GM12878 (cell line): Measurements from ENCODE around the gene CACNA1S. TPM values are rescaled to one million over a fixed set of nuclear protein-coding genes. Genes with fewer than 3 reads are reported as not detected.

Experiments
- ATAC-seq: fragments of 200-7000 bp; cut with Tn5 transposase; 3 replicates; pipeline ENCODE4 v1.9.1; 2020; ENCODE audit warnings: mild to moderate bottlenecking, moderate library complexity
- BruUV-seq: library from RNA; stranded (reverse); fragments of 400-500 nt; replicated peaks from 2 replicates; lab custom pipeline; 2021; lab: Mats Ljungman, UMichigan
- CTCF ChIA-PET: fragments of 300-600 bp; sonication (Branson Sonifier 250); formaldehyde crosslinking; extraction: SDS; loops from one replicate; lab custom pipeline; 2021; ENCODE audit warnings: inconsistent platforms; lab: Yijun Ruan, JAX
- POLR2A ChIA-PET: fragments of 350-600 bp; formaldehyde crosslinking; extraction: SDS; loops from one replicate; lab custom pipeline; 2021; ENCODE audit warnings: inconsistent platforms; lab: Charles Lee
- RAD21 ChIA-PET: fragments of 300-600 bp; sonication (Branson Sonifier 250); formaldehyde crosslinking; loops from one replicate; lab custom pipeline; 2023; ENCODE audit warnings: antibody characterized with exemption; ENCODE audit not compliant: unreplicated experiment; lab: Charles Lee
- SMC1A ChIA-PET: fragments of 300-600 bp; sonication (Branson Sonifier 250); formaldehyde crosslinking; loops from one replicate; lab custom pipeline; 2023; ENCODE audit not compliant: unreplicated experiment, uncharacterized antibody; lab: Charles Lee
- DNase-seq: peaks from one replicate; pipeline ENCODE4 v3.0.0-alpha.2; 2011; ENCODE audit warnings: low read depth, low spot score
- FAIRE-seq: peaks from 3 replicates; lab custom pipeline; 2011; peaks lifted over from hg19 to GRCh38; lab: Jason Lieb, UNC
- H2AFZ ChIP-seq: 2 replicates; pipeline ENCODE4 v1.6.0; 2011; ENCODE audit warnings: low read depth, low read length, control low read depth; ENCODE audit not compliant: control insufficient read depth
- H3K27ac ChIP-seq: 2 replicates; pipeline ENCODE4 v1.5.1; 2011; ENCODE audit warnings: control low read depth; ENCODE audit not compliant: control insufficient read depth, insufficient read depth
- H3K27me3 ChIP-seq, 2 experiments: replicated peaks in 1 of 2; 2 replicates each; pipeline versions ENCODE4 v1.6.0 to v1.6.1; 2011; ENCODE audit warnings: low read length in 1 of 2; ENCODE audit not compliant: control insufficient read depth in 2 of 2, insufficient read depth in 2 of 2
- H3K36me3 ChIP-seq, 2 experiments: 2 replicates each; pipeline ENCODE4 v1.5.1; 2011; ENCODE audit warnings: low read length in 1 of 2; ENCODE audit not compliant: control insufficient read depth in 2 of 2, insufficient read depth in 2 of 2
- H3K4me1 ChIP-seq: 2 replicates; pipeline ENCODE4 v1.6.1; 2011; ENCODE audit warnings: mild to moderate bottlenecking, low read length, moderate library complexity, mixed read lengths; ENCODE audit not compliant: control insufficient read depth, insufficient read depth
- H3K4me2 ChIP-seq: 2 replicates; pipeline ENCODE4 v1.6.0; 2011; ENCODE audit warnings: control low read depth; ENCODE audit not compliant: control insufficient read depth, insufficient read depth
- H3K4me3 ChIP-seq: fragments of 200-600 bp; sonication (generic); 2 replicates; pipeline ENCODE4 v1.5.1; 2016
- H3K79me2 ChIP-seq: 2 replicates; pipeline ENCODE4 v1.6.0; 2011; ENCODE audit warnings: low read length; ENCODE audit not compliant: control insufficient read depth, insufficient read depth
- H3K9ac ChIP-seq: 2 replicates; pipeline ENCODE4 v1.8.0; 2011; ENCODE audit warnings: low read length, control low read depth, mixed read lengths; ENCODE audit not compliant: control insufficient read depth, insufficient read depth
- H3K9me3 ChIP-seq: replicated peaks from 3 replicates; pipeline ENCODE4 v1.5.1; 2011; ENCODE audit warnings: mild to moderate bottlenecking, low read length; ENCODE audit not compliant: control insufficient read depth, insufficient read depth
- H4K20me1 ChIP-seq: 2 replicates; pipeline ENCODE4 v1.6.0; 2011; ENCODE audit not compliant: control insufficient read depth, insufficient read depth
- KDM1A ChIP-seq: fragments of 200-600 bp; sonication (generic); IDR thresholded peaks from 2 replicates; pipeline ENCODE4 v1.6.1; 2016; ENCODE audit warnings: borderline replicate concordance
- MTA3 ChIP-seq: IDR thresholded peaks from 2 replicates; pipeline ENCODE4 v1.6.1; 2012; ENCODE audit warnings: low read length, inconsistent platforms, borderline replicate concordance
- NFYA ChIP-seq: IDR thresholded peaks from 2 replicates; pipeline ENCODE4 v1.6.1; 2011; ENCODE audit warnings: low read depth, mild to moderate bottlenecking, low read length, improper control_type of control experiment, borderline replicate concordance
- NKRF ChIP-seq: fragments of 450-650 bp; conservative IDR thresholded peaks from 2 replicates; pipeline ENCODE4 v1.6.1; 2017; ENCODE audit warnings: mild to moderate bottlenecking, moderate library complexity
- PKNOX1 ChIP-seq: fragments of 450-650 bp; IDR thresholded peaks from 2 replicates; pipeline ENCODE4 v1.6.1; 2016; ENCODE audit warnings: mild to moderate bottlenecking
- RAD21 ChIP-seq: IDR thresholded peaks from 2 replicates; pipeline ENCODE4 v1.6.1; 2011; ENCODE audit warnings: mild to moderate bottlenecking, low read depth, low read length, moderate library complexity; ENCODE audit not compliant: insufficient read depth
- RCOR1 ChIP-seq: conservative IDR thresholded peaks from 2 replicates; pipeline ENCODE4 v1.6.1; 2012; ENCODE audit warnings: low read depth, low read length, improper control_type of control experiment
- SMAD5 ChIP-seq: IDR thresholded peaks from 2 replicates; pipeline ENCODE4 v1.6.1; 2016; ENCODE audit warnings: antibody characterized with exemption, low read depth
- TCF3 ChIP-seq: IDR thresholded peaks from 2 replicates; pipeline ENCODE4 v1.6.1; 2012; ENCODE audit warnings: low read depth, mild to moderate bottlenecking, low read length, borderline replicate concordance; ENCODE audit not compliant: insufficient read depth
- WGBS: methylation state at CpG from one replicate; pipeline ENCODE4 v1.1.6; 2016; ENCODE audit warnings: low lambda C conversion rate; ENCODE audit not compliant: insufficient replicate concordance, insufficient coverage; ENCODE audit errors: missing lambda C conversion rate; 5-methylcytosine and 5-hydroxymethylcytosine counted together
- in situ Hi-C: fragments of 300-500 bp; cut with MboI; formaldehyde crosslinking; loops from 9 replicates; pipeline ENCODE4 v1.14.3; 2018; ENCODE audit warnings: mixed read lengths
- intact Hi-C: fragments of 100-400 bp; cut with micrococcal nuclease; formaldehyde crosslinking; loops from one replicate; pipeline ENCODE4 v1.14.2; 2022; ENCODE audit not compliant: unreplicated experiment
- polyA plus RNA-seq, 11 experiments: library from polyadenylated mRNA; depleted of rRNA in 4 of 11; unstranded in 6 of 11; stranded (reverse) in 5 of 11; fragments of >200 nt; fragmentation: Nextera tagmentation in 4 of 11; fragmentation: Illumina TruSeq in 1 of 11; extraction: Ambion mirVana in 4 of 11; extraction: Trizol in 1 of 11; gene quantifications; 1 replicate in 1 of 11; 2 replicates in 10 of 11; pipeline versions ENCODE4 v1.2.1 to v1.2.3, GENCODE V29; 2011 to 2016; ENCODE audit warnings: inconsistent platforms in 2 of 11, missing spikeins in 2 of 11, low read depth in 1 of 11
- total RNA-seq, 4 experiments: library from RNA; depleted of rRNA in 3 of 4; stranded (reverse); fragments of >200 nt in 3 of 4; fragmentation: Illumina TruSeq in 1 of 4; extraction: Trizol in 1 of 4; gene quantifications; 2 replicates each; pipeline versions ENCODE4 v1.2.1 to v1.2.3, GENCODE V29; 2013 to 2021

CACNA1S gene
- total and polyA plus RNA-seq, 10 of the 15 experiments (the other 5 are each of a cell fraction or from before 2014, with no cell fraction given), result under 0.01 to 0.04 (median 0.02) TPM; not detected in 6

GRCh38 chr1:201104141-201104540 lies 8.1 kb downstream of the CACNA1S start:
- SMC1A ChIA-PET, result no interaction called here
- Histone ChIP-seq H3K27me3 (peaks cover 0 to 2% of the 10 kb centered on the region in 2 experiments; a peak in 2 of 4 replicates), H3K9me3 (no peaks in the 10 kb centered on the region), H3K4me2 (no peak overlapping the region), H3K4me3 (no peak overlapping the region), H2AFZ (no peak overlapping the region), H3K9ac (no peak overlapping the region)
- no peak for ATAC-seq
- in situ Hi-C loops, result no loop called here
- no peak for FAIRE-seq
- RAD21 ChIA-PET, result no interaction called here
- BruUV-seq, result no TSS peak
- no peak for TF ChIP-seq NKRF
- TF ChIP-seq SMAD5, result no peak
- TF ChIP-seq PKNOX1, result no peak
- no peak for TF ChIP-seq RAD21
- TF ChIP-seq MTA3, result no peak
- no peak for TF ChIP-seq NFYA
- TF ChIP-seq KDM1A, result no peak
- TF ChIP-seq TCF3, result no peak
- TF ChIP-seq RCOR1, result no peak
- TF ChIP-seq, all 136 proteins: peak for 0
- no peaks in the 10 kb centered on the region for H3K36me3 ChIP-seq
- DNase-seq, result no peak
- no peaks in the 10 kb centered on the region for H3K4me1 ChIP-seq
- no peak overlapping the region for H3K27ac ChIP-seq
- intact Hi-C loops, result no loop called here
- POLR2A ChIA-PET, result no interaction called here
- no peaks in the 10 kb centered on the region for H3K79me2 ChIP-seq
- WGBS, result 0% methylated on average over 1 of the region's 1 CpG
- CTCF ChIA-PET, result interaction anchor here (0.8 kb wide), 1 partner anchor 15 kb away, joined by 4 read pairs; no protein-coding TSS in a partner anchor
- no peaks in the 10 kb centered on the region for H4K20me1 ChIP-seq
